GM19043 (cell line): ENCODE results near the gene SNCAIP.
"Not testable (repeated sequence)": the region's sequence is repeated elsewhere in the genome, so short reads cannot be mapped to it uniquely, and the experiment has no call there.

Source experiments
- ATAC-seq: cut with Tn5 transposase; IDR thresholded peaks from one replicate; pipeline ENCODE4 v1.9.1; 2021; ENCODE audit warnings: low read depth; ENCODE audit not compliant: unreplicated experiment

Gene SNCAIP

DNA sequence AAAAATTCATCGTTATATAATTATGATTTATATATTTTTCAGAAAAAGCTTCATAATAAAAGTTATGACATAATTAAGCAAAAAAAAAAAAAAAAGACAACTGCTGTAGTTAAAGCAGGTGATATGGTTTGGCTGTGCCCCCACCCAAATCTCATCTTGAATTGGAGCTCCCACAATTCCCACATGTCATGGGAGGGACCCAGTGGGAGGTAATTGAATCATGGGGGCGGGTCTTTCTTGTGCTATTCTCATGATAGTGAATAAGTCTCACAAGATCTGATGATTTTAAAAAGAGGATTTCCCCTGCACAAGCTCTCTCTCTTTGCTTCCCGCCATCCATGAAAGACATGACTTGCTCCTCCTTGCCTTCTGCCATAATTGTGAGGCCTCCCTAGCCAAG is 41.3 kb downstream of the SNCAIP start:
- not testable (repeated sequence) for ATAC-seq

DNA sequence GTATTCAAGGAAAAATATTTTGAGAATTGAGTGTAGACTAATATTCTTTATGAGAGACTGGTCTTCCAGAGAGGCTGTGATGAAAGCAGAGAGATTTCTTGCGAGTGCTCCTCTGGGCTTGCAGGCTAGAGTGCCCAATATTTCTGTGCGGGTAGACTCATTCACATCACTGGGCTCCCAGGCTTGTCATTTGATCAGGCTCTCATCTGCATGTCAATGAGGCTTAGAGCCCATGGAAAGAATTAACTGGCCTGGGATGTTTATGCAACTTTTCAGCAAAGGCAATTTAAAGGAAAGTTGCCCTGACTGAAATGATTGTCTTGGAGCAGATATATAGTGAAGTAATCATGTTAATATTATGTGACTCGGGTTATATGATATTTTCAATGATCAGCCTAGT is 42.3 kb downstream of the SNCAIP start:
- no peak for ATAC-seq

DNA sequence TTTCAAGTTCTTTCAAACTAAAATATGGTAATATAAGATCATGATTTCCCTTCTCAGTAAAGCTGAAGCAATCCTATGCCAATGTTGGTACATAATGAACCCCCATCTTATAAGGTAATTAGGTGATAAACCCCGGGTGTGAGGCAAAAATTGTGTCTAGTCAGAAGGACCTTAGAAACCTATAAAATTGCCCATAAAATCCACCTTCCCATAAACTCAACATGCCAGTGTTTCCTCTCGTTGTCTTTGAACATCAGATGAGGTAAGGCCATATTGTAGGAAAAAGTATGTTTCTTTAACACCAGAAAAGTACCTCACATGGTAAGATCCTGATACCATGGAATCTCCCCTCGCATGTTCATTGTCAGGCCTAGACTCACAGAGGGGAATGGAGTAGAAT is 43.3 kb downstream of the SNCAIP start:
- ATAC-seq = no peak

DNA sequence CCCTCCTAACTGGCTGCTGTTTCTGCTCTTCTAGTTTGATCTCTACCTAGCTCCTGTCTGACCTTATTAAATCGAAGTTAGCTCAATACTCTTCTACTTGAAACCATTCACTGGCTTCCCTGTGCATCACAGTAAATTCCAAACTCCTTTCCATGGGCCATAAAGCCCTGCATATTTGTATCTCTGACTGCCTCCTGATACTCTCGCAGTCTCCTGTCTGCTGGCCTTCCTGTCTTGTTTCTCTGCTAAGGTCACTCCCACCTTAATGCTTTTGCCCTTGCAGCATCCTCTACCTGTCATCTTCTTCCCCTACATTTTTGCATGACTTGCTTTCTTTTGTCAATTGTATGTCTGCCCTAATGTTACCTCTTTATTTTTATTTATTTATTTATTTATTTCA is 44.8 kb downstream of the SNCAIP start:
- no peak for ATAC-seq

DNA sequence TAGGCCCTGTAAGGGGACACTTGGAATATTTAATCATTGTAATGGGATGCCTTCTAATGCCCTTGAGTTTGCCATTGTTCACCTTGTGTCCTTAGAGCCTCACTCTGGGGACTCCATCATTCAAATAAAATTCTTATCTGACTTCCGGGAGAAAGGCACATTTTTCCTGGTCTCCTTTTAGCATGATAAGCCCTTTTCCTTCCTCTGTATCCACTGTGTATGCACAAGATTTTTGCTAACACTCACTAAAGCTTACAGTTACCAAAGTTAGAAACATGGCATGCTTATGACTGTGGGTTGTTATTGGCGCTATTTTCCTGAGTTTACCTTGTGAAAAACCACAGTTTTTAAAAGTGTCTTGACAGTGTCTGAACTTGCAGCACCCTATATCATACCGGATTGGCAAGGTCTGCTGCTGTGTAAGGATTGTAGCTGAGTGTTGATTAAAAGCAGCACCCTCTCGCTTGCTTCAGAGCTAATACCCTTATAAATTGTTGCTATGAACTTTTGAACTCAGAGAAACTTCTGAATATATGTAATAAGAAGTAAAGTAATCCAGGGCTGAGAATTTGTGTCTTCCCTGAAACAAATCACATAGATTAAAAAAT is 46.4 kb downstream of the SNCAIP start:
- no peak for ATAC-seq

DNA sequence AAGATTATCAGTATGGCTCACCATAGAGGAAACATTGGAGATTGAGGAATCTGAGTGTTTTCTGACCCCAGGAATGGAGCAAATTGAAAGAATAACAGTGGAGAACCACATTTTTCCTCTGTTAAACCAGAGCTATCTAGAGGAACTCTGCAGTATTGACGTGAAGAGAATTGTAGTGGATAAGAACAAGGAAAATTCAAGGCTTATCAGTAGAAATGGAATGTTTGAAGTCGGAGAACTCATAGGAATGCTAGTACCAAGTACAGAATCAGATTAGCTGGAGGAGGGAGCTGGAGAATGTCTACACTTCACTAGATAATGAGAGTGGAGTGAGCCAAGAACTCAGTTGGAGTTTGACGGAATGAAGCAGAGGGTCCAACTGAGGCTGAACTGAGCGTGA is 50.3 kb downstream of the SNCAIP start:
- no peak for ATAC-seq

DNA sequence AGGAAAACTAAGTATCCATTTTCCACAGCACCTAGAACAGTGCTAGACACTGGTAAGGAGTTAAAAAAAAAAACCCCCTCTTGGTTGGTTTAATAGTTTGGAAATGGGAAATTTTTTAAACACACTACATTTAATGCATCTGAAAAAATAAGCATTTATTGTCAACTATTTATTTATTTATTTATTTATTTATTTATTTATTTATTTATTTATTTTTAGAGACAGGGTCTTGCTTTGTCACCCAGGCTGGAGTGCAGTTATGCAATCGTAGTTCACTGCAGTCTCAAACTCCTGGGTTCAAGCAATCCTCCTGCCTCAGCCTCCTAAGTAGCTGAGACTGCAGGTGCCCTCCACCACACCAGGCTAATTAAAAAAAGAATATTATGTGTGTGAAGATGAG is 51.6 kb downstream of the SNCAIP start:
- ATAC-seq = no peak

DNA sequence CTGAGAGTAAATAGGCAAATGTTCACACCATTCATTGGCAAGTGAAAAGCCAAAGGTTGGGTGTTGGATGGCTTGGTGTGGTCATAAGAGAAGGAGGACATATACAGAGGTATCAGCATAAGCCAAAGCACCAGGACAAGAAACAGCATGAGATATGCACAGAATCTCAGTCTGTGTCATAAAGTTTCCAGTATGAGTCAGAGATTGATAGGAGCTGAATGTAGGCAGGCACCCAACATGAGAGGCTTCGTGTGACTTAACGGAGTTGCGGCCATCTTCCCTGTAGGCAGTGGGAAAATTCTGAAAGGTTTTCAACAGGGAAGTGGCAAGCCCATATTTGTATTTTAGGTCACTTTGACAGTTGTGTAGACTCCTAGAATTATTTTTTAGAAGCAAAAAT is 54.5 kb downstream of the SNCAIP start:
- no peak for ATAC-seq

DNA sequence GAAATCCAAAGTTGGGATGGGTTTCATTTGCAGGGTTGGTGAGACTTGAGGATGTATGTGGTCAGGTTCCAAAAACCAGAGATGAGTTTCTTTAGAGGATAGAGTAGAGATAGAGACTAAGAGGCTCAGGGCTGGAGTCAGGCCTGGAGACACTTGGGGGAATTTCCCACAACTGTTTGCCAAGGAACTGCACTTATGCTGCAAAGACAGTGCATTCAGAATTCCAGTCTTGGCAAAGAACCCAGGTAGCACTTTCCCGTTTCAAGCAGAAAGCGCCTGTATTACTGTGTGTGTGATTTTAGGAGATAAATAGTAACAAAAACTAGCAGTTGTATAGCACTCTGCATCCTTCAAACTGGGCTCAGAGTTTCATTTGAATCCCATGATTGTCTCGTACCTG is 55.4 kb downstream of the SNCAIP start:
- ATAC-seq = no peak

DNA sequence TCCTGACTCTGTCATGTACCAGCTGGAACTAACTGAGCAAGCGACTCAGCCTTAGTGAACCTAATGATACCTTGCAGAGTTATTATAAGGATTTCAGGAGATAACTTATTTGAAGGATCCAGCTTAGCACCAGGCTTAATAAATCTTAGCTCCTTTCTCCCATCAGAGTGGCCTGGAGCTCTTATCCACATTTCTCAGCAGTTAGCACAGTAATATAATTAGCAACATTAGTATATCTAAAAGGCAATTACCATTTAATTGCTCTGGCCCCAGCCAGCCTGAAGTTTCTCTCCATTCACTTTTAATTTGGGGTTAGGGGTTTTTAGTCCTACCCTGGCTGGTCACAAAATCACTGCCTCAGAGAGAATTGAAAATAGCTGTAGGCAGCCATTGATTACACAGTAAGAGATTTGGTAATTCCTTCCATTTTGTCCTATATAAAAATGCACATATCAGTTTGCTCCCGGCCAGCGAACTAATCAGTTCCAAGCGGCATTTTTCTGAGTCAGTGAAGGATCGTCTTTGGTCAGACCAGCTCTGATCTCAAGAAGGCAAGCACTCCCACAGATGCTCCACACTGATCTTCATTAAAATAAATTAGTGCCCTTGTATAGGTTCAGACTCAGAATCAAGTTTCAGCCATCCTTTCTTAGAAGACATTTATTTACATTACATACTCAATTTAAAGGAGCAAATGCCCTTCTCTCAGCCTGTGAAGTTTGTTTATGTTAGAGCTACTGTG is 56.6 kb downstream of the SNCAIP start:
- ATAC-seq = no peak

DNA sequence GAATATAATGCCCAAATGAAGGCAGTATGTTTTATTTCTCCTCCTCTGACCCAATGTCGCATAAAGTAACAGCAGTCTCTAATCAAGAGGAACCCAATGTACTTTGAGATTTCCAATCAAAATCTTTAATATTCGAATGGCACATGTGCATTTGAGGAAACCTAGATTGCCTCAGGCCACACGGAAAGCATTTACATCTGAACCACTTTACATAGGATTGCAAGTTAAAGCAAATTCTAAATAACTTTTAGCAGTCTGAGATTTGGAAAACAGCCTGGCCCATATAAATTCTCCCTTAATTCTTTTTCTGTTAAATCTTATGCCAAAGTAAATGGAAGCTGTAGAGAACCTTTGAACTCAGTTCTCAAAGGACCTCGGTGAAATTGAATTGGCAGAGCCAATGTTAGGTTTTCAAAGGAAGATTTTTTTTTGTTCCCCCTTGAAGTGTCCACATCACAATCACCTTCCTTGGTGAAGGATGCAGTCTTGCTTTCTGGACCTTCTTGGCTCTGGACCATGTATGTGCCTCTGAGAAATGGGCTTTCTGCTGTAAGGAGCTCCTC is 57.3 kb downstream of the SNCAIP start:
- no peak for ATAC-seq

DNA sequence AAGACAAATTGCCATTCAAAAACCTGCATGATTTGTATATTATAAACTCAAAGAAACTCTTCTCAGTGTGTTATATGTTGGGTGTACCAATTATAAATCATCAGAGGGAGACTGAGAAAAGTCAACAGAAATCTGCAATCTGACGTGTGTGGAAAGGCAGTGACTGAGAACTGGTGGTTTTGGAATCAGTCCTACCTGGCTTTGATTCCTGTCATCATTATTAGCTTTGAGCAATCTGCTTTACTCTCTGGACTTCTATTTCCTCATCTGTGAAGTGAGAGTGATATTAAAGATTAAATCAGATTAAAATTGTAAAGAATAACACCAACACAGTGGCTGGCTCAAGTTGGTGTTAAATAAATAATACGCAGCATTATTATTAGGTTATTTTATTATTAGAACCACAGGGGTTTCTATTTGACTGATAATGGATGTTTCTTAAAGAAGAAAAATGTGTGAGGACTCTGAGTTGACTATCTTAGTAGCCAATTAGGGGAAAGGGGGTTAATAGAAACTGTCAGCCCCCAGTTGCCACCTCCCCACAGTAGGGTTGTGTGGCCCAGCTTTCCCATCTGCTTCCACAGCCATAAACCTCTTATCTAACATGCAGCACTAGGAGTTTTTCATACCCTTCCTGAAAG is 59.6 kb downstream of the SNCAIP start:
- ATAC-seq = no peak

DNA sequence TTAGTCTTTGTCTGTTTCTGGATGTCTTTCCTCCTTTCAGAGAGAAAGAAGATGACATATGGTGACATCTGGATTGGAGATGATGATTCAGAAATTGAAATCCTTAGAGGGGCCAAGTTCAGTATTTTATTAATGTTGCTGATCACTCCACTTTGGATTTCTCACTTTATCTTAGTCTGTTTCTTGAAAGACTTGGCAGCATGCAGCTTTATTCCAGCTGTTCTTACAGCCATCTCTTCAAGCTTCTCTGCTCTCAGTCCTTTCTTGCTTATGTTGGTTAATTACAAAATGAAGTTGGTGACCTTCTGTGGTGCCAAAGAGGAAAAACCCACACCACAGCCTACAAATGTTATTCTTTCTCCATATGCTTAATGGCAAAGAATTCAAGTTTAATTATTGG is 62.1 kb downstream of the SNCAIP start:
- no peak for ATAC-seq

DNA sequence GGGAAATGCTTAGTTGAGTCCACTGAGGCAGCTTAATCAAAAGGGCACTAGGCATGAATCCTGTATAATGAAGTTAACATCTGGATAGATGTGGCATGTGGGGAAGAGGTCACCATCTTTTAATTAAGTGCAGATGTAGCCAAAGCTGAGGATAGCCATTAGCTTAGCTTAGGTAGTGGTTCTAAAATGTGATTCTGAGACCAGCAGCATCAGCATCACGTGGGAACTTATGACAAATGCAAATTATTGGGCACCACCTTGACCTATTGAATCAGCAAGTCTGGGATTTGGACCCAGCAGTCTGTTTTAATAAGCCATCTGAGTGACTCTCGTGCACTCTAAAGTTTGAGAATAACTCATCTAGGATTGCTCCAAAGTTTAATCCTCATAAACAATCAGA is 63.8 kb downstream of the SNCAIP start:
- ATAC-seq = no peak

DNA sequence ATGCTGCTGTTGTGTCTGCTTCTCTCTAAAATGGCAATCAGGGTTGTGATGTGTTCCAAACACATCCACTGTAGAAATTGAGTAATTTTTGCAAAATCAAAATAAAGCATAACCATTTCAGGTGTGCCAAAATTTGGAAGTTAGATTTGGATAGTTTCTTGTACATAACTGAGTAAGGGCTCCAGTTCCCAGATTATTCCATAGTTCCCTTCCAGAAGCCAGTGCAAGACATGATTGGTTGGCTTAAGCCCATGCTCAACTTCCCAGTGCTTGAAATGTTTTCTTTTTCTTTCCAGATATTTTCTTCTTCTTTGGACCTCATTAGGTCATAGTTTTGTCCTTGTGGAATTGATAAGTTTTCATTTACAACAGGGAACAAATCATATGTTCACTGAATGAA is 64.2 kb downstream of the SNCAIP start:
- no peak for ATAC-seq

DNA sequence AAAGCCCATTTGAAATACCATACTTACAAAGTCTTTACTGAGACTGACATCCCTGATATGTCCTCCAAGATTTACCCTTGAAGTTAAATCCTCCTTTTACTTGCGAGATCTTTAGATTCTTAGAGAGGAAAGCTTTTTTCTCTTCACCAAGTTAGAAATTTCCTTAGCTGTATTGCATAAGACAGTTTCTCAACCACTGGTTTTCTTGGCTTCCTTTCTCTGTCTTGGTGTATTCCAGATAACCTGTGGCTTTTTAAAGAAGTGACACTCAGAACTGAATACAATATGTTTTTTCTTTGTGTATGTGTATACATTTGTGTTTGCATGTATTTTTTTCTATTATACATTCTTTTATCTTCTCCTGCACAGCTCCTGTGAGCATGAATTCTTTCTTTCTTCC is 65.0 kb downstream of the SNCAIP start:
- no peak for ATAC-seq

DNA sequence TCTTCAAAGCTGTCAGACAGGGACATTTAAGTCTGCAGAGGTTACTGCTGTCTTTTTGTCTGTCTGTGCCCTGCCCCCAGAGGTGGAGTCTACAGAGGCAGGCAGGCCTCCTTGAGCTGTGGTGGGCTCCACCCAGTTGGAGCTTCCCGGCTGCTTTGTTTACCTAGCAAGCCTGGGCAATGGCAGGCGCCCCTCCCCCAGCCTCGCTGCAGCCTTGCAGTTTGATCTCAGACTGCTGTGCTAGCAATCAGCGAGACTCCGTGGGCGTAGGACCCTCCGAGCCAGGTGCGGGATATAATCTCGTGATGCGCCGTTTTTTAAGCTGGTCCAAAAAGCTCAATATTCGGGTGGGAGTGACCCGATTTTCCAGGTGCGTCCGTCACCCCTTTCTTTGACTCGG is 70.9 kb downstream of the SNCAIP start:
- ATAC-seq = not testable (repeated sequence)

DNA sequence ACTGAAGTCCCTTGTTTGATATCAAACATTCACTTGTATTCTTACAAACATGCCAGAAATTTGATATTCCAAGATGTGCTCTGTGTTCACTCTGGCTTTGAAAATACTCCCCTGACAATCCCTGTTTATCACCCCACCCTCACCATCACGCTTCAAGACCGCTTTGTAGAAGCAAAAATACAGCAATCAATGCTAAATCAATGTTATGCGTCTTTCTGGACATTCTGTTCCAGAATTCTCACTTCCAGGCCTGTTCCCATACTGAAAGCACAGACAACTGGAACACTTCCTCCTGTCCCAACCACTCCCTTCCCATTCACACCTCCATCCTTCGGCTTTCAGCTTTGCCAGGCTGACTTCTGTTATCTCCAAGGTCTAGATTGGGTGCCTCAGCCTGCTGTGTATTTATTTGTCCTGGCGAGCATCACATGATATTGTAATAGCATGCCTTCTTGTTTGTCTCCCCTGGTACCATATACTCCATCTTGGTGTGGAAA is 72.8 kb downstream of the SNCAIP start:
- no peak for ATAC-seq

DNA sequence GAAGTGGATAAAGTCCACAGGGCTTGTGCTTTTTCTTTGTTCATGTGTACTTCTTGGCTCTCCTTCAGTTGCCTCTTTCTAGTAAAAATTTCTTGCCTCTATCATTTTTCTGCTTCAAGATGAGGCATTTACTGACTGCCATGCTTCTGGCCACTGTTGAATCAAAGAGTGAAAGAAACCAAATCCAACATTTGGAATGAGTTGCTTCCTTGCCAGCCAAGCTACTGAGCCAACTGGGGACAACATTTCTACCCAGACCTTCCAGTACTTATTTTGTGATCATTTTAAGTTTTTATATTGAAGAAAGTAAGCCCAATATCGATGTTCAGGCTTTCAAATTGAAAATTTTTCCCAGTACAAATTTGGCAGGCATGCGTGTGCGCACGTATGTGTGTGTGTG is 73.2 kb downstream of the SNCAIP start:
- no peak for ATAC-seq

DNA sequence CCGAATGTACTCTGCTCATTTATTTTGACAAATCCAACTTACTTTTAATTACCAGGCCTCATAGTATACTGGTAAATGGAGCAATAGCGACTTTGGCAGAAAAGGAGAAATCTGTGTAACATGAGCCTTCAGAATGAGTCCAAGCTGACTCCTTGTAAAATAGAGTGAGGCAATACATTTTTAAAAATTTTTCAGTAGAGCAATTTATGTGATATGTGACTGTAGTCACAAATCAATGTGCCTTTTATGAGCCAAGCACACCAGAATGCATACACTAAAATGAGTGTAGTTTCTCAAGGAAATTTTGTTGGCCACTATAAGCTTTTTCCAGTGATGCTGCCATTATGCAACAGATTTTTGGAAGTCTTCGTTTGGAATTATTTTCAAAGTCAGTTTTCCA is 73.8 kb downstream of the SNCAIP start:
- no peak for ATAC-seq

DNA sequence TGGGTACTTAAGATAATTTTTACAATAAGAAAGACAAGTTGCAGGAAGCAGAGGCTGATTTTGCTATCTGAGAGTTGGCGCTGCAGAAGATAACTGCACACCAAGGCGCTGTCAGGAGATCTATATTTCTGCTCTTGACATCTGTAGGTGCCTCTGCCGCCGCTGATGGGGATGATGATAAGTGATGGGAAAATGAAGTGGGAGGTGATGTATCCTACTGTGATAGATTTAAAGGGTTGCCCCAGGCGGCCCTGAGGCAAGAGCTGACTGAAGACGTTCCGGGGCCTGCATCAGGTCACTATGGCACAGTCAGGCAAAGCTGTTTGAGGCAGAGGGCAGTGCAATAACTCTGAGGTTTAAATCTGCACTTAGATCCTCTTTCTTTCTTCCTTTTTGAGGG is 78.1 kb downstream of the SNCAIP start:
- ATAC-seq = no peak

DNA sequence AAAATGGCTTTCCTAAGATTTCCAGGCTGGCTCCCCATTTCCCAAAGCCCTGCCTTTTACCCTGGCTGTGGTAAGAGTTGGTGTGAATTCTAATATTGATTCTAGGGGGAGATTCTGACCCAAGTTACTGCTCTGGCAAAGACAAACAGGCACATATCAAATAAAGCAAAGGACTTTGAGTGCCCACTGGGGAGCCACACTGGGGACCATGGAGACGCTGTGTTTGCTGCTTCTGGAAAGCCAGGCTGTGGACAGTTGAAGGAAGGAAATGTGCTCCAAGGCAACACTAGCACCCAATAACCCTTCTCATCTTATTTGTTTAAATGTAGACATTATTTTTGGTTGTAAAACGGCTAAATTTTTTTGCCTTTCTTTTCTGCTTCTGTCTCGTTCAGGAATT is 78.7 kb downstream of the SNCAIP start:
- ATAC-seq = no peak
